Astrocyte of the cerebellum (primary cell): ENCODE data around the gene GJA5.

Experiments used
- DNase-seq: peaks from one replicate; pipeline ENCODE4 v3.0.0-alpha.2; 2011; ENCODE audit warnings: low read depth
- H3K4me3 ChIP-seq: 2 replicates; pipeline ENCODE4 v1.5.1; 2011; ENCODE audit warnings: mild to moderate bottlenecking, low read depth, low read length, moderate library complexity
- in situ Hi-C: cut with HindIII; loops from 2 replicates; pipeline ENCODE4 v1.10.0; 2017; ENCODE audit warnings: low sequenced_read_pairs
- TF ChIP-seq, protein P1 (sequence below): IDR thresholded peaks from 2 replicates; pipeline ENCODE4 v1.5.1; 2012; ENCODE audit warnings: low read length, low read depth, moderate library complexity, mild to moderate bottlenecking; ENCODE audit errors: missing control alignments

GJA5 gene

DNA sequence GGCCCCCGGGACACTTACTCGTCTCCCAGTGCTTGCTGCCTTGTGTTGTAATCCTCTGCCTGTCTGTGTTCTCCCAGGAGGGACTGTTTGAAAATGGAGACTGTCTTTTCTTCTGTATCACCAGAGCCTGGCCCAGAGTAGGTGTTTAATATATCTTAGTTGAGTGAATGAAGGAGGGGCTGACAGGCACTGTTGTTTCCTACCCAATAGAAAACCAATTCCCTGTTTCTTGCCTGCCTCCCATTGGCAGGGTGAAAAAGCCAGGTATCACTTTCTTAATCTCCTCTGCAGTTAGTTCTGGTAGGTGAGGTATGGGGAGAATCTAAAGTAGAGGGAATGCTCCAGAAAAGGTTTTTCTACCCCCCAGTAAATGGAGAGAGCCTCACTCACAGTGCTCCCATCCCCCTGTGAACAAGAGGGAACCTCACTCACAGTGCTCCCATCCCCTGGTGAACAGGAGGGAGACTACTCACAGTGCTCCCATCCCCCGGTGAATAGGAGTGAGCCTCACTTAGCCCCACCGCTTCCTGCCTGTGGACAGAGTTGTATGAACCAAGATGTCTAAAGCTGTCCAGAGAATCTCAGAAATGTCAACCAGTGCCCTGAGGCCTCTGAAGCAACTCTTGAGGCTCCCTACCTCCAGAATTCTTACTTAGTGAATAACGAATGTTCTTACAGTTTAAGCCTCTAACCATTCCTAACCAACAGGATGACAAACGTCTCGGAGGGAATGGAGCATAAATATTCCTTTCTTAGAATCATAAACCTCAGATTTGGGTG is at the start of gene GJA5:
Gene GJA5 (minus strand): TSS at position 122 of the 780 bp plus-strand sequence. CDS start 1,364 bp downstream, outside the sequence.
- TF ChIP-seq, protein P1, sequence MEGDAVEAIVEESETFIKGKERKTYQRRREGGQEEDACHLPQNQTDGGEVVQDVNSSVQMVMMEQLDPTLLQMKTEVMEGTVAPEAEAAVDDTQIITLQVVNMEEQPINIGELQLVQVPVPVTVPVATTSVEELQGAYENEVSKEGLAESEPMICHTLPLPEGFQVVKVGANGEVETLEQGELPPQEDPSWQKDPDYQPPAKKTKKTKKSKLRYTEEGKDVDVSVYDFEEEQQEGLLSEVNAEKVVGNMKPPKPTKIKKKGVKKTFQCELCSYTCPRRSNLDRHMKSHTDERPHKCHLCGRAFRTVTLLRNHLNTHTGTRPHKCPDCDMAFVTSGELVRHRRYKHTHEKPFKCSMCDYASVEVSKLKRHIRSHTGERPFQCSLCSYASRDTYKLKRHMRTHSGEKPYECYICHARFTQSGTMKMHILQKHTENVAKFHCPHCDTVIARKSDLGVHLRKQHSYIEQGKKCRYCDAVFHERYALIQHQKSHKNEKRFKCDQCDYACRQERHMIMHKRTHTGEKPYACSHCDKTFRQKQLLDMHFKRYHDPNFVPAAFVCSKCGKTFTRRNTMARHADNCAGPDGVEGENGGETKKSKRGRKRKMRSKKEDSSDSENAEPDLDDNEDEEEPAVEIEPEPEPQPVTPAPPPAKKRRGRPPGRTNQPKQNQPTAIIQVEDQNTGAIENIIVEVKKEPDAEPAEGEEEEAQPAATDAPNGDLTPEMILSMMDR, result no peak
- DNase-seq, result no peak
- in situ Hi-C loops, result no loop called here
- no peak within 1 kb of the TSS for H3K4me3 ChIP-seq

DNA sequence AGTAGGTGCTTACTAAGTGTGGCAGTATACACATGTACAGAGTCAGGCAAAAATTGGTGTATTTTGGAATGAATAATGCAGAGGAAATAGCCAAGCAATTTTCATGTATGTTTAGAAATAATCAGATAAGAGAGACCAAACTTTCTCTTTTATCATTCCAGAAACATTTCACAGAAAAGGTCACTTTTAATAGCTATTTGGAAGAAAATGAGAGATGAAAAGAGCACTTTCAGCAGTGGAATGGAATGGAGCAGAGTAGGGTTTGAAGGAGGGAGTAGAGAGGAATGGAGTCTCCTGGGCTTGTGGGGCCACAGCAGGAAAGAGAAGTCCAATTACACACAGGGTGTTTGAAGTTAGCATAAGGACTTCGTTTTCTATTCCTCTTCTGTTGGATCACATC is 48.8 kb upstream of the GJA5 start:
- TF ChIP-seq, protein P1, result no peak
- in situ Hi-C loops, result no loop called here
- no peak for DNase-seq
- H3K4me3 ChIP-seq, result no peak overlapping the region

DNA sequence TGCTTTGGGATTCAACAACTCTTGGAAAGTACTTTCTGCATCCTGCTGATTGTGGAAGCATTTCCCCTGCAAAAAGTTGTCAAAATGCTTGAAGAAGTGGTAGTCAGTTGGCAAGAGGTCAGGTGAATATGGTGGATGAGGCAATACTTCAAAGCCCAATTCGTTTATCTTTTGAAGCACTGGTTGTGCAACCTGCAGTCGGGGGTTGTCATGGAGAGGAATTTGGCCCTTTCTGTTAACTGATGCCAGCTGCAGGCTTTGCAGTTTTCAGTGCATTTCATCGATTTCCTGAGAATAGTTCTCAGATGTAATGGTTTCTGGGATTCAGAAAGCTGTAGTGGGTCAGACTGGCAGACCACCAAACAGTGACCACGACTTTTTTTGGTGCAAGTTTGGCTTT is 47.6 kb upstream of the GJA5 start:
- DNase-seq, result no peak
- in situ Hi-C loops, result no loop called here
- H3K4me3 ChIP-seq, result no peak overlapping the region
- TF ChIP-seq, protein P1, result no peak

DNA sequence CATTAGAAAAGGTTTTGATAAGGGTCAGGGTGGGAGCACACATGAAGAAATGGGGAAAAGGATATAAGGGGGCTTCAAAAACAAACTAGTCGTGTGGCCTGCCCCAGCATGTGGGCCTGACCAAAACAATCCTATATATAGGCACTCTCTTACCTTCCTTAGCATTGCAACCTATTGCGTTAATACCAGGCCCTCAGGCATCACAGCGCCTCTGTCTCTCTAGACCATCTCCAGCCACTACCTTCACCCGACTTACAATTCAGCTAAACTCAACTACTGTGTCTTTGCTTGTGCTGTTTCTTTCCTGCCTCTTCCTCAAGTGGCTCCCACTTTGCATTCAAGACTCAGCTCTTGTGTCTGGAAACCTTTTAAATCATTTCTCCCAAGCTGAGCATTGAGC is 47.0 kb upstream of the GJA5 start:
- TF ChIP-seq, protein P1, result no peak
- DNase-seq, result no peak
- in situ Hi-C loops, result no loop called here

DNA sequence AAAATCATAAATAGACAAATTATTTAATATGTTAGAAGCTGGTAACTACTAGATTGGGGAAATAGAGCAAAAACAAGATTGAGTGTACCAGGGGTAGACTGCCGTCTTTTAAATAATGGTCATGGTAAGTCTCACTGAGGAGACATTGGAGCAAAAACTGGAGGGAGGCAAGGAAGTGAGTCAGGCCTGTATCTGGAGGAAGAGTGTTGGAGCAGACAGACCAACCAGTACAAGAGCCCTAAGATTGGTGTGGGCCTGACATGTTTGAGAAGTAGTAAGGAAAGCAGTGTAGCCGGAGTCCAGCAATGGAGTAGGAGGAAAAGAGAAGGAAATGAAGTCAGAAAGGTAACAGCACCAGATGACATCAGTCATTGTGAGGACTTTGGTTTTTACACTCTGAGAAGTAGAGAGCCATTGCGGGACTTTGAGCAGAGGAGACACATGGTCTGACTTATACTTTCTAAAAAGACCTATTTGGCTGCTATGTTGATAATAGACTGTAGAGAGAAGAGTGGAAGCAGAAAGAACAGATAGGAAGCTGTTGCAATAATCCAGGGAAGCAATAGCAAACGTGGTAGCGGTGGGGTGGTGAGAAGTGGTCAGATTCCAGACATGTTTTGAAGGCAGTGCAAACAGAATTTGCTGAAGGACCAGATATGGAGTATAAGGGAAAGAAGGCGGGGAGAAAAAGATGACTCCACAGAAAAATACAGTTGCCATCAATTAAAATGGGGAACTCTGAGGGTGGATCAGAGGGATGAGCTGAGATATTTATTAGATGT is 44.7 kb upstream of the GJA5 start:
- H3K4me3 ChIP-seq, result no peak overlapping the region
- in situ Hi-C loops, result loop anchor here (5.0 kb wide), 1 partner anchor 58 kb away; no protein-coding TSS in a partner anchor
- TF ChIP-seq, protein P1, result no peak
- DNase-seq, result no peak

More for the DNA sequence above, 47.0 kb upstream of the GJA5 start:
- no peak overlapping the region for H3K4me3 ChIP-seq

- no peak for DNase-seq
- in situ Hi-C loops, result loop anchor here (5.0 kb wide), 1 partner anchor 54 kb away; no protein-coding TSS in a partner anchor
- TF ChIP-seq, protein P1, result no peak
- H3K4me3 ChIP-seq, result no peak overlapping the region
These were observed 40.4 kb upstream of the GJA5 start for GRCh38 chr1:147800804-147801203.
